HG03432 (cell line): ENCODE data around the gene SP8.
"Not testable (repeated sequence)": the region's sequence is repeated elsewhere in the genome, so short reads cannot be mapped to it uniquely, and the experiment has no call there.

ENCODE experiments used
- ATAC-seq: cut with Tn5 transposase; IDR thresholded peaks from one replicate; pipeline ENCODE4 v1.9.1; 2021; ENCODE audit warnings: mild to moderate bottlenecking, moderate library complexity; ENCODE audit not compliant: unreplicated experiment

The SP8 gene

GRCh38 chr7:20786779-20787659 is at the start of gene SP8:
Gene SP8, minus strand, starts transcription at chr7:20786886. Its CDS starts 88 bp downstream, at chr7:20786798.
- no peak for ATAC-seq

DNA sequence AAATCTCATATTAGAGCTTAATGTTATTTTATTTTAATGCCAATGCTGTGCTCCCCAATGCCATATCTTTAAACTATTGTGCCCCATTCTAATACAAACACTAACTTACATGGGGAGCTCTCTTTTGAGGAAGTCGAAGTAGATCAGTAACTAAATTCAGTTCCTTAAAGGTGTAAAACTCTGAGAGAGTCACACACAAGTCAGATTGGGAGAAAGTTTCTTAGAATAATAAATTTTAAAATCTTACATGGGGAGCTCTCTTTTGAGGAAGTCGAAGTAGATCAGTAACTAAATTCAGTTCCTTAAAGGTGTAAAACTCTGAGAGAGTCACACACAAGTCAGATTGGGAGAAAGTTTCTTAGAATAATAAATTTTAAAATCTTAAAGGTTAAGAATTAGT is 49.7 kb upstream of the SP8 start:
- ATAC-seq = peak; percentile 77

DNA sequence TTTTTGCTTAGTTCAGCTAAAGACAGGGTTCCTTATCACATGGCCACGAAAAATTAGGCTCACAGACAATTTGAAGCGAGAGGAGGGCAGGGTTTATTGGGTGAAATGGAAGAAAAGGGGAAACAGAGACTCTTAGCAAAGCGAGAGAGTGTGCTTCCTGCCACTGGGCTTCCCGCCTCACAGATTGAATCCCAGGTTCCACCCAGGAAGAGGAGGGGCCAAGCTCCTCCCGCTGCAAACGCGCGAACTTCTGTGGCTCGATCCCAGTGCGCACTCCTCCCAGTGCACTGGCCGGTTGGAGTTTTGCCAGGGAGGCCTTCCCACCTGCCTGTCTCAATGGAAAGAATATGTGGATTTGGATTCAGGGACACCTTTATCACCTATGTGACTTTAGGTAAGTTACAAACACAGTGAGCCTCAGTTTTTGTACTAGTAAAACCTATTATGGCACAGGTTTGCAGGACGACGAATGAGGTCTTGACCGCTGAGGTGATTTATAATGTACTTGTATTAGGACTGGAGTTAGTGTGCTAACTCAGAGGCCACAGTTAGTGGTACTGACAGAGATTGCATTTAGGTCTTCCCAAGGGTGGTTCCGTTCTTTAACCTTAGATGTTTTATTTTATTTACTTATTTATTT is 48.5 kb upstream of the SP8 start:
- no peak for ATAC-seq

DNA sequence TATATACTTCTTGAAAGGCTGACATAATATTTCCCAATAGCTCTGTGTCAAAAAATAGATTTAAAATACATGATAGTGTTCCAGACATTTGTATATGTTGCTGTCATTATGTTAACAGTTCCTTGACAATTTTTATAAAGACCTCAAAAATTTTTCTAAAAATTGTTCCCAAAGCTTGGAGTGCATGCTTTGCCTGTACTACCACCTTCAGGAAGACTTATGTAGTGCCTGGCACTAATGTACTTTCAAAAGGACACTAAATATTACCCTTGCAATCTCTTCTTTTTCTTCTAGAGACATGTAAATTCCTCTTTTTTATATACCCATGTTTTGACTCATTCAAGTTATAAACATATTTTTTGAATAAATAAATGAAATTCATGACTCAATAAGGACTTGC is 48.0 kb upstream of the SP8 start:
- no peak for ATAC-seq

DNA sequence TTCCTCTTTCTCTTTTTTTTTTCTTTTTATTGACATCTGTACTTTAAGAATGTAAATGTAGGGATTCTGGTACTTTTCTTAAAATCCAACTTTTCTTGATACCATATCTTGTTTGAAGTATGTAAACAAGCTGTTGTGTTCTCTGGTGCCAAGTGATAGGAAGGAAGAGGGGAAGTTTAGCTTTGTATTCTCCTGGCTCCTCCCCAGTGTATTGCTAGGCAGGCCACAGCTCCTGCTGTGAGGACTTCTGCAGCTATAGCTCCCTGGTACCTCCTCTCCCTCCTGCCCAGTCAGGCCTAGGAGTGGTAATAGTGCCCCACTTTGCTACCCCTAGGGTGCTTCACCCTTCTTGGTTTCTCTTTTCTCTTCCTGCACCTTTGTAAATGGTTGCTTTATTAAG is 45.3 kb upstream of the SP8 start:
- no peak for ATAC-seq

GRCh38 chr7:20831451-20831850 is 44.8 kb upstream of the SP8 start:
- no peak for ATAC-seq

GRCh38 chr7:20828947-20829346 is 42.3 kb upstream of the SP8 start:
- ATAC-seq = peak; percentile 42

- no peak for ATAC-seq
These were observed 40.5 kb upstream of the SP8 start for GRCh38 chr7:20827172-20827571.

DNA sequence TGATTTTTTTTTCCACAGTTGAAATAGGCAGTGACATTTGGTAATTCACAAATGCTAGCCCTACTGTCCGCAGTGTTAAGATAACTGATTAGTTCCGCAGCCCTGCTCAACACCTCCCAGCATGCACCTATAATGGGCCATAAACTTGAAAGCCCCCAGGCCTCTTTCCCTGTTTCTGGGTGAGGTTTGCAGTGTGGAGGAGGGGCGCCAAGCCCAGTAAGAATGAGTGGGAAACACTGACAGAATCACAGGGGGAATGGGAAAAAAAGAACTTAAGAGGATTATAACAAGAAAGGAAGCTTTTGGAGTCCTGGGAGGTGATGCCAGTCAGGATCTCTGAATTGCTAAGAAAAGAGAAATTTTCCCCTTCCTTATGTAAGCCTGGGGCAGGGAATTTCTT is 39.6 kb upstream of the SP8 start:
- no peak for ATAC-seq

DNA sequence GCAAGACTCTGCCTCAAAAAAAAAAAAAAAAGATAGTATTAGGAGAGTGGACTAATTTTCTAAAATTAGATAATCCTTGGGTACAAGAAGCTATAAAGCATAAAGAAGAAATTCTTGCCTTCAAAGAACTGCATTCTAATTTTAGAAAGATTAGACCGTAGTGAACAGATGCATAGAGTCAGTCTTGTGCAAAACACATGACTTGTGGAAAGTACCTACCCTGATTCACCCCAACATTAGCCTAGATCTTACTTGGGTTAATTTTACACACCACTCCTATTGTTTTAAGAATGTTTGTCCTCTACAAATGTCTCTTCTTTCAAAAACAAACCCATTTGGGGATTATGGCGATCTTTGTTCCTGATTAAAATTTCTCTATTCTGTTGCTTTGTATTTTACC is 38.9 kb upstream of the SP8 start:
- ATAC-seq = peak; percentile 48

DNA sequence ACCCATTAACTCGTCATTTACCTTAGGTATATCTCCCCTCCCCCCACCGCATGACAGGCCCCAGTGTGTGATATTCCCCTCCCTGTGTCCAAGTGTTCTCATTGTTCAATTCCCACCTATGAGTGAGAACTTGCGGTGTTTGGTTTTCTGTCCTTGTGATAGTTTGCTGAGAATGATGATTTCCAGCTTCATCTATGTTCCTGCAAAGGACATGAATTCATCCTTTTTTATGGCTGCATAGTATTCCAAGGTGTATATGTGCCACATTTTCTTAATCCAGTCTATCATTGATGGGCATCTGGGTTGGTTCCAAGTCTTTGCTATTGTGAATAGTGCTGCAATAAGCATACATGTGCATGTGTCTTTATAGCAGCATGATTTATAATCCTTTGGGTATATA is 34.7 kb upstream of the SP8 start:
- ATAC-seq = not testable (repeated sequence)

- no peak for ATAC-seq
These were observed 29.8 kb upstream of the SP8 start for GRCh38 chr7:20816372-20816959.

GRCh38 chr7:20804345-20804744 is 17.7 kb upstream of the SP8 start:
- no peak for ATAC-seq

DNA sequence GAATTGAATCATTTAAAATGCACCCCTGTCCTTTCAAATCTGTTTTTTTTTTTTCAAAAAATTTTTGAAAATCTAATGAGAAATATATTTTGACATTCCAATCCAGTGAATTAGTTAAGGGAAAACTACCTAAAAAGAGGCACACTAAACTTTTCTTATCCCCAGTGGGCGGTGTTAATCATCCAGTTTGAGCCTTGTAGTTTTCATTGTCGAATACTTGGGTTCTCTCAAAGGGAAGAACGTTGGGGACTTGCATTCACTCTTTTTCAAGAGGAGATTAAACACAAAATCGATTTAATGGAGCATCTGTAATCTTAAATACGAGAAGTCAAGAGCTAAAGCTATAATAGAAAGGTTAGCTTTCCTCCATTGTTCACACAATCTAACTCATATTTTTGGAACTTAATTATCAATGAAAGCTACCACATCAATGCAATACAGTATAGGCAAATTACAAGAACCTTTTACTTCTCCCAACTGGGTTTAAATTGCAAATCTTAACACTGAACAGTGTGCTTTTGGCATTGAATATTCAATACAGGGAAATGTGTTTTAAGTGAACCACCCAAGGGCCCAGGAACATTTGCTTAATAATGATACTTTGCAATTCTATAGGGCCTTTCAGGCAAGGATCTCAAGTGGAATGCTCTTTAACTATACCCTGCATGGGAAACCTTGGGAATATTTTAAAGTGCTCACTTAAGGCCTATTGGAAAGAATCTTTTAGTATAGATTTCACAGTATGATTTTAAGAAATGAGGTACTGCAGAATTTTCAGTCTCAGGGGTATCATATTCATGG is 13.1 kb upstream of the SP8 start:
- ATAC-seq = no peak

DNA sequence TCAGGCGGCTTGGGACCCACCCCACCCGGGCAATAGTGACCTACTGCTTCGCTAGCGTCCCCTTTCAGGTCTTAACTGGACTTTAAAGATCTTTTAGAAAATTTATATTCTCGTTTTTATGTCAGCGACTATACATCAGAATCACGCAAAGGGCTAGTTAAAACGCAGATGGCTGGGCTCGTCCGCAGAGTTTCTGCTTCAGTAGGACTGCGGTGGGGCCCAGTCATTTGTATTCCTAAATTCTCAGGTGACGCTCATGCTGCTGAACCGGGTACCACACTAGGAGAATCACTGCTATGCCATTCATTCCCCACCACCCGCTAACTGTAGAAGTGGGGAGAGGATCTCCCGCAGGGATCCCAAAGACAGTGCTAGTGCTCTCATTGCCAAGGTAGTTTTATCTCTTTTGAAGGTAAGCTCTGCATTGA is 12.0 kb upstream of the SP8 start:
- no peak for ATAC-seq

- ATAC-seq = peak; percentile 92
These were observed 11.5 kb upstream of the SP8 start for GRCh38 chr7:20798081-20798693.

GRCh38 chr7:20797462-20798080 is 10.9 kb upstream of the SP8 start:
- peak; percentile 75 for ATAC-seq

GRCh38 chr7:20797042-20797461 is 10.4 kb upstream of the SP8 start:
- no peak for ATAC-seq

DNA sequence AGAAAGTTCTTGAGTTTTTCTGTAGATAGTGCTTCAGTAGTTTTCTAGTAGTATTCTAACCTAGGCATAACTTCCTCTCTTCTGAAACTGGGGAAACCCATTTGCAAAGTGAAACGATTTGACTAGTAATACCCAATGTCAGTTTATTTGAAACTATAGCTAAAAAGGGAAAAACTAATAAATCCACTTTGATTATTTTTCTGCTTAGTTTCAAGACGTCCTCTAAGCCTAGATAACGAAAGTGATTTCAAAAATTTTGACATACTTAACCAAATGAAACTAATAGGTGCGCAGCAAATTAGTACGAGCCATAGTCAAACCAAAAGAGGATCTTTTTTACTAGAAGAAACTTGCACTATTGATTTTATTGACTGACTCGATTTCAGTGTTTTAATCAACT is 9.8 kb upstream of the SP8 start:
- peak; percentile 14 for ATAC-seq

DNA sequence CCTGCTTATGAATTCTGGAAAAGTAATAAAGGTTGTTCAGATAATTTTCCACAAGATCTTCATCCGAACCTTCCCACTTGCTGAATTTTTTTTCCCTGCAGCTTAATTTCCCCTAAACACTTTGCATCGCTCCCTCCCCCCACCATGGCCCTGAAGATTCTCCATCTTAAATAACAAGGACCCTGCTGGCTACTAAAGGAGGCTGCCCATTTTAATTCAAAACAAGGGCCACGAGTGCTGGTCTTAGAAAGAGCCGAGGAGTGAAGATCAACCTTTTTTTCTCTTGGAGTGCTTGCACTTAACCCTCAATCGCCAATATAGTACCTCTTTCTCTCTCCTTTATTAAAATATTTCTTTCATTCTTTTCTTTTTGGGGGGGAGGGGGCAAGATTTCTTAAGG is 9.2 kb upstream of the SP8 start:
- no peak for ATAC-seq
